ENCODE measurements around the gene THADA.

THADA gene

GRCh38 chr2:43475922-43476321, 119.9 kb downstream of the THADA start:
- H3K4me1 ChIP-seq (ENCODE audit: control insufficient read depth in 1 of 2, insufficient read depth in 1 of 2, low read depth in 1 of 2, low read length in 1 of 2) = no peaks in the 10 kb centered on the region
- TF ChIP-seq, protein P1, sequence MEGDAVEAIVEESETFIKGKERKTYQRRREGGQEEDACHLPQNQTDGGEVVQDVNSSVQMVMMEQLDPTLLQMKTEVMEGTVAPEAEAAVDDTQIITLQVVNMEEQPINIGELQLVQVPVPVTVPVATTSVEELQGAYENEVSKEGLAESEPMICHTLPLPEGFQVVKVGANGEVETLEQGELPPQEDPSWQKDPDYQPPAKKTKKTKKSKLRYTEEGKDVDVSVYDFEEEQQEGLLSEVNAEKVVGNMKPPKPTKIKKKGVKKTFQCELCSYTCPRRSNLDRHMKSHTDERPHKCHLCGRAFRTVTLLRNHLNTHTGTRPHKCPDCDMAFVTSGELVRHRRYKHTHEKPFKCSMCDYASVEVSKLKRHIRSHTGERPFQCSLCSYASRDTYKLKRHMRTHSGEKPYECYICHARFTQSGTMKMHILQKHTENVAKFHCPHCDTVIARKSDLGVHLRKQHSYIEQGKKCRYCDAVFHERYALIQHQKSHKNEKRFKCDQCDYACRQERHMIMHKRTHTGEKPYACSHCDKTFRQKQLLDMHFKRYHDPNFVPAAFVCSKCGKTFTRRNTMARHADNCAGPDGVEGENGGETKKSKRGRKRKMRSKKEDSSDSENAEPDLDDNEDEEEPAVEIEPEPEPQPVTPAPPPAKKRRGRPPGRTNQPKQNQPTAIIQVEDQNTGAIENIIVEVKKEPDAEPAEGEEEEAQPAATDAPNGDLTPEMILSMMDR (IDR thresholded peaks at IDR 0.05) = no peak
- no peaks in the 10 kb centered on the region for H3K27me3 ChIP-seq
- no peaks in the 10 kb centered on the region for H3K9me3 ChIP-seq
- no peak overlapping the region for H3K4me3 ChIP-seq (ENCODE audit: low read depth in 1 of 2, low read length in 1 of 2)
- peaks cover 5% of the 10 kb centered on the region for H3K36me3 ChIP-seq
- no peak overlapping the region for H3K27ac ChIP-seq

- TF ChIP-seq, protein P1 (IDR thresholded peaks at IDR 0.05) = no peak
Measured at GRCh38 chr2:43475137-43475846, 120.5 kb downstream of the THADA start.

GRCh38 chr2:43474273-43474672, 121.6 kb downstream of the THADA start:
- Histone ChIP-seq H3K9me3 (no peaks in the 10 kb centered on the region), H3K36me3 (no peaks in the 10 kb centered on the region), H3K27me3 (no peaks in the 10 kb centered on the region), H3K4me3 (ENCODE audit: low read depth in 1 of 2, low read length in 1 of 2) (no peak overlapping the region), H3K4me1 (ENCODE audit: control insufficient read depth in 1 of 2, insufficient read depth in 1 of 2, low read depth in 1 of 2, low read length in 1 of 2) (no peaks in the 10 kb centered on the region), H3K27ac (no peak overlapping the region)
- TF ChIP-seq, protein P1 (IDR thresholded peaks at IDR 0.05) = no peak

More at GRCh38 chr2:43475137-43475846, 120.5 kb downstream of the THADA start:
- H3K9me3 ChIP-seq = no peaks in the 10 kb centered on the region
- H3K4me3 ChIP-seq (ENCODE audit: low read depth in 1 of 2, low read length in 1 of 2) = no peak overlapping the region
- no peak overlapping the region for H3K27ac ChIP-seq
- H3K4me1 ChIP-seq (ENCODE audit: control insufficient read depth in 1 of 2, insufficient read depth in 1 of 2, low read depth in 1 of 2, low read length in 1 of 2) = no peaks in the 10 kb centered on the region
- peaks cover 5% of the 10 kb centered on the region for H3K36me3 ChIP-seq
- no peaks in the 10 kb centered on the region for H3K27me3 ChIP-seq

GRCh38 chr2:43473767-43474166, 122.1 kb downstream of the THADA start:
- Histone ChIP-seq H3K4me1 (ENCODE audit: control insufficient read depth in 1 of 2, insufficient read depth in 1 of 2, low read depth in 1 of 2, low read length in 1 of 2) (no peaks in the 10 kb centered on the region), H3K36me3 (no peaks in the 10 kb centered on the region), H3K4me3 (ENCODE audit: low read depth in 1 of 2, low read length in 1 of 2) (no peak overlapping the region), H3K27me3 (no peaks in the 10 kb centered on the region), H3K27ac (no peak overlapping the region), H3K9me3 (no peaks in the 10 kb centered on the region)
- TF ChIP-seq, protein P1 (IDR thresholded peaks at IDR 0.05) = no peak

DNA sequence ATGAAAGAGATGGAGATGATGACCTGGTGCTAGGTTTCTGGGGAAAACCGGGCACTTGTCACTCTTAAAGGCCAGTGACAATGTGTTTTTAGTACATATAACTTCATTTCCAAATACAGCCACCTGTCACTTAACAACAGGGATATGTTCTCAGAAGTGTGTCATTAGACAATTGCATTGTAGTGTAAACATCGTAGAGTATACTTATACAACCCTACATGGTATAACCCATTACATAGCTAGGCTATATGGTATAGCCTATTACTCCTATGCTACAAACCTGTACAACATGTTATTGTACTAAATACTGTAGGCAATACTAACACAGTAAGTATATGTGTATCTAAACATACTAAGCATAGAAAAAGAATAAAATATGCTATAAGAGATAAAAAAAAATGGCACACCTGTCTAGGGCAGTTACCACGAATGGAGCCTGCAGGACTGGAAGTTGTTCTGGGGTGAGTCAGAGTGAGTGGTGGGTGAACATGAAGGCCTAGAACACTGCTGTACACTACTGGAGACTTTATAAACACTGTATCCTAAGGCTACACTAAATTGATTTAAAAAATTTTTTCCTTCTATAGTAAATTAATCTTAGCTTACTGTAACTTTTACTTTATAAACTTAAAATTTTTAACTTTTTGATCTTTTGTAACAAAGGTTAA, 123.2 kb downstream of the THADA start:
- Histone ChIP-seq H3K4me3 (ENCODE audit: low read depth in 1 of 2, low read length in 1 of 2) (no peak overlapping the region), H3K36me3 (no peaks in the 10 kb centered on the region), H3K9me3 (no peaks in the 10 kb centered on the region), H3K27me3 (no peaks in the 10 kb centered on the region), H3K4me1 (ENCODE audit: control insufficient read depth in 1 of 2, insufficient read depth in 1 of 2, low read depth in 1 of 2, low read length in 1 of 2) (no peaks in the 10 kb centered on the region), H3K27ac (no peak overlapping the region)
- TF ChIP-seq, protein P1 (IDR thresholded peaks at IDR 0.05) = no peak

All from neutrophil (primary cell).